IMR-90 (cell line): ENCODE results near the gene SCAF1. TPM values are rescaled to one million over a fixed set of nuclear protein-coding genes. Genes with fewer than 3 reads are reported as not detected.

Source experiments
- ATAC-seq: fragments of 200-7000 bp; cut with Tn5 transposase; 2 replicates; pipeline ENCODE4 v1.9.1; 2020; ENCODE audit warnings: low read depth, mild to moderate bottlenecking, moderate library complexity
- BruUV-seq: library from RNA; stranded (reverse); fragments of 400-500 nt; replicated peaks from 2 replicates; lab custom pipeline; 2021; lab: Mats Ljungman, UMichigan
- CTCF ChIA-PET: fragments of 300-600 bp; formaldehyde crosslinking; extraction: SDS; loops from one replicate; lab custom pipeline; 2021; ENCODE audit warnings: antibody characterized with exemption; lab: Yijun Ruan, JAX
- POLR2A ChIA-PET: fragments of 300-600 bp; sonication (Branson Sonifier 250); formaldehyde crosslinking; loops from one replicate; lab custom pipeline; 2022; ENCODE audit warnings: antibody characterized with exemption; ENCODE audit not compliant: unreplicated experiment; lab: Charles Lee
- DNase-seq: peaks from one replicate; pipeline ENCODE4 v3.0.0; 2013
- H2AFZ ChIP-seq: replicated peaks from 2 replicates; pipeline ENCODE3; 2013; ENCODE audit warnings: low read length, mild to moderate bottlenecking; ENCODE audit not compliant: poor library complexity
- H2AK5ac ChIP-seq: 2 replicates; pipeline ENCODE4 v1.6.1; 2013; ENCODE audit warnings: low read depth, low read length, inconsistent platforms
- H2AK9ac ChIP-seq: replicated peaks from 2 replicates; pipeline ENCODE3; 2013; ENCODE audit warnings: mild to moderate bottlenecking, low read depth, low read length, moderate library complexity; ENCODE audit not compliant: poor library complexity
- H2BK120ac ChIP-seq: 2 replicates; pipeline ENCODE4 v1.6.1; 2013; ENCODE audit warnings: low read depth, low read length, inconsistent platforms
- H2BK15ac ChIP-seq: 3 replicates; pipeline ENCODE4 v1.6.1; 2013; ENCODE audit warnings: low read depth, low read length, inconsistent platforms
- H2BK20ac ChIP-seq: 2 replicates; pipeline ENCODE4 v1.6.1; 2013; ENCODE audit warnings: low read depth, mild to moderate bottlenecking, inconsistent platforms, low read length, moderate library complexity
- H2BK5ac ChIP-seq: 2 replicates; pipeline ENCODE4 v1.6.1; 2013; ENCODE audit warnings: mild to moderate bottlenecking, low read depth, low read length, inconsistent platforms; ENCODE audit not compliant: poor library complexity, severe bottlenecking
- H3K14ac ChIP-seq: replicated peaks from 2 replicates; pipeline ENCODE4 v1.6.1; 2013; ENCODE audit warnings: low read depth, low read length, inconsistent platforms
- H3K18ac ChIP-seq: 2 replicates; pipeline ENCODE4 v1.6.1; 2013; ENCODE audit warnings: low read depth, low read length, control low read depth
- H3K23ac ChIP-seq: 2 replicates; pipeline ENCODE4 v1.6.1; 2013; ENCODE audit warnings: low read depth, low read length, inconsistent platforms
- H3K27ac ChIP-seq: 2 replicates; pipeline ENCODE4 v1.5.1; 2013; ENCODE audit warnings: mild to moderate bottlenecking, control low read depth, low read length; ENCODE audit not compliant: insufficient read depth
- H3K27me3 ChIP-seq: 2 replicates; pipeline ENCODE4 v1.6.1; 2013; ENCODE audit warnings: low read length; ENCODE audit not compliant: control insufficient read depth, insufficient read depth
- H3K36me3 ChIP-seq: 2 replicates; pipeline ENCODE4 v1.6.1; 2013; ENCODE audit warnings: low read length, mixed read lengths; ENCODE audit not compliant: control insufficient read depth, insufficient read depth
- H3K4ac ChIP-seq: 2 replicates; pipeline ENCODE4 v1.6.1; 2013; ENCODE audit warnings: low read depth, low read length, inconsistent platforms
- H3K4me1 ChIP-seq: 2 replicates; pipeline ENCODE4 v1.6.1; 2013; ENCODE audit warnings: low read length, mixed read lengths; ENCODE audit not compliant: control insufficient read depth, insufficient read depth
- H3K4me2 ChIP-seq: 2 replicates; pipeline ENCODE4 v1.6.1; 2013; ENCODE audit warnings: low read depth, mild to moderate bottlenecking, control low read depth, low read length, moderate library complexity
- H3K4me3 ChIP-seq: 2 replicates; pipeline ENCODE4 v1.5.1; 2013; ENCODE audit warnings: low read depth, mild to moderate bottlenecking, control low read depth, low read length, moderate library complexity; ENCODE audit not compliant: insufficient read depth
- H3K56ac ChIP-seq: 2 replicates; pipeline ENCODE4 v1.6.1; 2013; ENCODE audit warnings: low read length, inconsistent platforms; ENCODE audit not compliant: insufficient read depth; ENCODE audit errors: extremely low read depth
- H3K79me1 ChIP-seq, 2 experiments: 2 replicates each; pipeline ENCODE4 v1.6.1; 2013; ENCODE audit warnings: low read length in 2 of 2, inconsistent platforms in 1 of 2, low read depth in 1 of 2
- H3K9ac ChIP-seq: 2 replicates; pipeline ENCODE4 v1.6.1; 2013; ENCODE audit warnings: low read depth, low read length, control low read depth
- H3K9me1 ChIP-seq: 2 replicates; pipeline ENCODE4 v1.6.1; 2013; ENCODE audit warnings: low read length, inconsistent platforms; ENCODE audit not compliant: insufficient read depth
- H3K9me3 ChIP-seq: 2 replicates; pipeline ENCODE4 v1.6.1; 2013; ENCODE audit warnings: low read length; ENCODE audit not compliant: control insufficient read depth, insufficient read depth
- H4K20me1 ChIP-seq: 2 replicates; pipeline ENCODE4 v1.6.1; 2013; ENCODE audit warnings: low read length, inconsistent platforms; ENCODE audit not compliant: insufficient read depth
- H4K5ac ChIP-seq: 2 replicates; pipeline ENCODE4 v1.6.1; 2013; ENCODE audit warnings: mild to moderate bottlenecking, low read depth, low read length, control low read depth
- H4K8ac ChIP-seq, 2 experiments: 2 replicates each; pipeline ENCODE4 v1.6.1; 2013; ENCODE audit warnings: low read depth in 2 of 2, low read length in 2 of 2, control low read depth in 1 of 2, inconsistent platforms in 1 of 2
- H4K91ac ChIP-seq: 2 replicates; pipeline ENCODE4 v1.6.1; 2013; ENCODE audit warnings: low read depth, low read length, inconsistent platforms; ENCODE audit not compliant: insufficient read depth
- BHLHE40 ChIP-seq: fragments of 150-350 bp; IDR thresholded peaks from 2 replicates; pipeline ENCODE4 v1.6.1; 2016; ENCODE audit warnings: mild to moderate bottlenecking, low read depth, low read length
- CEBPB ChIP-seq: IDR thresholded peaks from 2 replicates; pipeline ENCODE4 v1.6.1; 2012; ENCODE audit warnings: low read depth, low read length, improper control_type of control experiment
- CHD1 ChIP-seq: IDR thresholded peaks from 2 replicates; pipeline ENCODE4 v1.6.1; 2012; ENCODE audit warnings: low read depth, low read length, improper control_type of control experiment
- CTCF ChIP-seq: conservative IDR thresholded peaks from 2 replicates; pipeline ENCODE4 v1.5.1; 2012; ENCODE audit warnings: mild to moderate bottlenecking, low read depth, low read length, improper control_type of control experiment
- ELK1 ChIP-seq: fragments of 150-350 bp; IDR thresholded peaks from 2 replicates; pipeline ENCODE4 v1.6.1; 2016; ENCODE audit warnings: low read depth, mild to moderate bottlenecking, low read length, moderate library complexity, borderline replicate concordance
- MAFK ChIP-seq: IDR thresholded peaks from 2 replicates; pipeline ENCODE4 v1.6.1; 2012; ENCODE audit warnings: low read depth, low read length, improper control_type of control experiment
- MAZ ChIP-seq: IDR thresholded peaks from 2 replicates; pipeline ENCODE4 v1.6.1; 2012; ENCODE audit warnings: low read depth, mild to moderate bottlenecking, low read length, improper control_type of control experiment, moderate library complexity, borderline replicate concordance
- MXI1 ChIP-seq: IDR thresholded peaks from 2 replicates; pipeline ENCODE4 v1.6.1; 2012; ENCODE audit warnings: low read depth, mild to moderate bottlenecking, low read length, moderate library complexity, borderline replicate concordance
- NFE2L2 ChIP-seq: fragments of 150-350 bp; IDR thresholded peaks from 2 replicates; pipeline ENCODE4 v1.6.1; 2016; ENCODE audit warnings: low read depth, mild to moderate bottlenecking, low read length
- POLR2A ChIP-seq: IDR thresholded peaks from 2 replicates; pipeline ENCODE4 v1.6.1; 2012; ENCODE audit warnings: mild to moderate bottlenecking, low read depth, low read length
- RAD21 ChIP-seq: IDR thresholded peaks from 2 replicates; pipeline ENCODE4 v1.6.1; 2012; ENCODE audit warnings: low read length, improper control_type of control experiment
- RCOR1 ChIP-seq: IDR thresholded peaks from 2 replicates; pipeline ENCODE4 v1.6.1; 2012; ENCODE audit warnings: mild to moderate bottlenecking, low read length, improper control_type of control experiment; ENCODE audit not compliant: insufficient replicate concordance
- RFX5 ChIP-seq: IDR thresholded peaks from 2 replicates; pipeline ENCODE4 v1.8.0; 2012; ENCODE audit warnings: low read depth, mild to moderate bottlenecking, low read length, moderate library complexity
- SMC3 ChIP-seq: fragments of 150-350 bp; IDR thresholded peaks from 2 replicates; pipeline ENCODE4 v1.6.1; 2016; ENCODE audit warnings: low read depth, mild to moderate bottlenecking, antibody characterized with exemption, low read length, moderate library complexity
- WGBS, 2 experiments: methylation state at CpG; one replicate each; pipeline versions ENCODE4 v1.1.5 to v1.1.7; 2013; ENCODE audit warnings: missing lambda C conversion rate in 2 of 2; ENCODE audit not compliant: insufficient read length in 1 of 2; ENCODE audit errors: extremely low coverage in 2 of 2; 5-methylcytosine and 5-hydroxymethylcytosine counted together
- dilution Hi-C: fragments of 300-500 bp; cut with HindIII; formaldehyde crosslinking; loops from one replicate; pipeline ENCODE4 v1.14.3; 2018; ENCODE audit warnings: low sequenced_read_pairs; ENCODE audit not compliant: unreplicated experiment
- in situ Hi-C: fragments of 300-500 bp; cut with MboI; formaldehyde crosslinking; loops from 3 replicates; pipeline ENCODE4 v1.14.3; 2019; ENCODE audit warnings: low sequenced_read_pairs, inconsistent platforms, mixed read lengths
- intact Hi-C: fragments of 100-400 bp; cut with micrococcal nuclease; formaldehyde crosslinking; loops from 2 replicates; pipeline ENCODE4 v1.10.0; 2022
- polyA plus RNA-seq, 3 experiments: library from polyadenylated mRNA; depleted of rRNA; stranded (reverse); fragments of >200 nt; gene quantifications; 2 replicates each; pipeline ENCODE4 v1.2.3, GENCODE V29; 2012; ENCODE audit warnings: low replicate concordance in 1 of 3
- total RNA-seq: library from RNA; depleted of rRNA; stranded (reverse); fragments of >200 nt; gene quantifications from 2 replicates; pipeline ENCODE4 v1.2.3, GENCODE V29; 2012
- TF ChIP-seq, protein P1 (sequence below): fragments of 150-350 bp; IDR thresholded peaks from 2 replicates; pipeline ENCODE4 v1.6.1; 2017; ENCODE audit warnings: mild to moderate bottlenecking, antibody characterized with exemption, low read length, low read depth

Gene SCAF1
- total and polyA plus RNA-seq, 2 of the 4 experiments (the other 2 are of a cell fraction), result 2.2 to 14.8 TPM

- Histone ChIP-seq H3K27me3 (no peaks in the 10 kb centered on the region), H4K5ac (no peak overlapping the region), H3K4me1 (no peaks in the 10 kb centered on the region), H3K36me3 (peaks cover 74% of the 10 kb centered on the region), H3K9me1 (peaks cover 3% of the 10 kb centered on the region), H2AK9ac (no peak overlapping the region), H3K9me3 (no peaks in the 10 kb centered on the region), H2BK120ac (no peak overlapping the region), H3K14ac (no peak overlapping the region), H3K27ac (no peak overlapping the region), H4K8ac (no peak overlapping the region), H3K23ac (no peak overlapping the region), H4K91ac (no peak overlapping the region), H2AFZ (no peak overlapping the region), H3K56ac (no peak overlapping the region), H4K20me1 (peaks cover 30% of the 10 kb centered on the region), H2AK5ac (no peak overlapping the region), H3K79me1 (peaks cover 25 to 45% of the 10 kb centered on the region in 2 experiments), H3K4ac (no peak overlapping the region), H3K4me2 (no peak overlapping the region), H2BK5ac (no peak overlapping the region), H3K18ac (no peak overlapping the region), H3K9ac (no peak overlapping the region), H3K4me3 (no peak overlapping the region), H2BK15ac (no peak overlapping the region), H2BK20ac (no peak overlapping the region)
- intact Hi-C loops, result no loop called here
- no TSS peak for BruUV-seq
- in situ Hi-C loops, result no loop called here
- ChIA-PET POLR2A (no interaction called here), CTCF (no interaction called here)
- ATAC-seq (no peak), DNase-seq (no peak)
- WGBS, 2 experiments, result 96% methylated on average over 9 of the region's 26 CpGs; no CpG with 5 or more reads in 1 of the 2 experiments
- dilution Hi-C loops, result no loop called here
- TF ChIP-seq NFE2L2 (no peak), RAD21 (no peak), SMC3 (no peak), MXI1 (no peak), CEBPB (no peak), BHLHE40 (no peak), MAZ (no peak), CHD1 (no peak), POLR2A (no peak), MAFK (no peak), RCOR1 (no peak), CTCF (no peak), RFX5 (no peak), ELK1 (no peak)
- TF ChIP-seq, protein P1, sequence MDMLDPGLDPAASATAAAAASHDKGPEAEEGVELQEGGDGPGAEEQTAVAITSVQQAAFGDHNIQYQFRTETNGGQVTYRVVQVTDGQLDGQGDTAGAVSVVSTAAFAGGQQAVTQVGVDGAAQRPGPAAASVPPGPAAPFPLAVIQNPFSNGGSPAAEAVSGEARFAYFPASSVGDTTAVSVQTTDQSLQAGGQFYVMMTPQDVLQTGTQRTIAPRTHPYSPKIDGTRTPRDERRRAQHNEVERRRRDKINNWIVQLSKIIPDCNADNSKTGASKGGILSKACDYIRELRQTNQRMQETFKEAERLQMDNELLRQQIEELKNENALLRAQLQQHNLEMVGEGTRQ, result no peak
Observed at GRCh38 chr19:49599378-49600295, 42.4 kb upstream of the SCAF1 start.
